Measurements from ENCODE around the gene CROCC2. TPM values are rescaled to one million over a fixed set of nuclear protein-coding genes. Genes with fewer than 3 reads are reported as not detected.

The CROCC2 gene
- total RNA-seq, 1 donor from 2014 or later: not detected

GRCh38 chr2:241014224-241014623 lies 108.1 kb downstream of the CROCC2 start:
- Histone ChIP-seq H3K27me3 (ENCODE audit: control insufficient read depth, insufficient read depth, low read length) (peaks cover 4% of the 10 kb centered on the region), H3K36me3 (ENCODE audit: control insufficient read depth, insufficient read depth, low read length) (no peaks in the 10 kb centered on the region), H3K4me3 (ENCODE audit: low read depth, low read length) (no peak overlapping the region)
- DNase-seq (ENCODE audit: low read depth): no peak
- TF ChIP-seq, protein P1, sequence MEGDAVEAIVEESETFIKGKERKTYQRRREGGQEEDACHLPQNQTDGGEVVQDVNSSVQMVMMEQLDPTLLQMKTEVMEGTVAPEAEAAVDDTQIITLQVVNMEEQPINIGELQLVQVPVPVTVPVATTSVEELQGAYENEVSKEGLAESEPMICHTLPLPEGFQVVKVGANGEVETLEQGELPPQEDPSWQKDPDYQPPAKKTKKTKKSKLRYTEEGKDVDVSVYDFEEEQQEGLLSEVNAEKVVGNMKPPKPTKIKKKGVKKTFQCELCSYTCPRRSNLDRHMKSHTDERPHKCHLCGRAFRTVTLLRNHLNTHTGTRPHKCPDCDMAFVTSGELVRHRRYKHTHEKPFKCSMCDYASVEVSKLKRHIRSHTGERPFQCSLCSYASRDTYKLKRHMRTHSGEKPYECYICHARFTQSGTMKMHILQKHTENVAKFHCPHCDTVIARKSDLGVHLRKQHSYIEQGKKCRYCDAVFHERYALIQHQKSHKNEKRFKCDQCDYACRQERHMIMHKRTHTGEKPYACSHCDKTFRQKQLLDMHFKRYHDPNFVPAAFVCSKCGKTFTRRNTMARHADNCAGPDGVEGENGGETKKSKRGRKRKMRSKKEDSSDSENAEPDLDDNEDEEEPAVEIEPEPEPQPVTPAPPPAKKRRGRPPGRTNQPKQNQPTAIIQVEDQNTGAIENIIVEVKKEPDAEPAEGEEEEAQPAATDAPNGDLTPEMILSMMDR (IDR thresholded peaks at IDR 0.05; ENCODE audit: insufficient read depth, low read length, severe bottlenecking): no peak
- FAIRE-seq: no peak

GRCh38 chr2:241014764-241015163 lies 108.6 kb downstream of the CROCC2 start:
- Histone ChIP-seq H3K4me3 (ENCODE audit: low read depth, low read length) (no peak overlapping the region), H3K36me3 (ENCODE audit: control insufficient read depth, insufficient read depth, low read length) (no peaks in the 10 kb centered on the region), H3K27me3 (ENCODE audit: control insufficient read depth, insufficient read depth, low read length) (peaks cover 2% of the 10 kb centered on the region)
- TF ChIP-seq, protein P1 (IDR thresholded peaks at IDR 0.05; ENCODE audit: insufficient read depth, low read length, severe bottlenecking): no peak
- FAIRE-seq: no peak
- no peak for DNase-seq (ENCODE audit: low read depth)

DNA sequence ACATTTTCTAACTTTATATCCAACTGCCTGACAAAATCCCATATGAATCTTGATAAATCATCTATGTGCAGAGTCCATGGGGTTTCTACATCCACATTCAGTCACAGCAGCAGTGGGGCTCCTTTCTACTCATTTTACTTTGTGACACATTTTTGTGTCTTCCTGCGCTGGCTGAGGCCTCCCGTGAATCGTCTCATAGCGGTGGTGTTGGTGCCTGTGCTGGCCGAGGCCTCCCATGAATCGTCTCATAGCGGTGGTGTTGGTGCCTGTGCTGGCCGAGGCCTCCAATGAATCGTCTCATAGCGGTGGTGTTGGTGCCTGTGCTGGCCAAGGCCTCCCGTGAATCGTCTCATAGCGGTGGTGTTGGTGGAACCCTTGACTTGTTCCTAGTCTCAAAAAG lies 109.3 kb downstream of the CROCC2 start:
- DNase-seq (ENCODE audit: low read depth) (no peak), FAIRE-seq (no peak)
- H3K27me3 ChIP-seq (ENCODE audit: control insufficient read depth, insufficient read depth, low read length): peaks cover 2% of the 10 kb centered on the region
- H3K36me3 ChIP-seq (ENCODE audit: control insufficient read depth, insufficient read depth, low read length): no peaks in the 10 kb centered on the region
- no peak overlapping the region for H3K4me3 ChIP-seq (ENCODE audit: low read depth, low read length)
- TF ChIP-seq, protein P1 (IDR thresholded peaks at IDR 0.05; ENCODE audit: insufficient read depth, low read length, severe bottlenecking): no peak

DNA sequence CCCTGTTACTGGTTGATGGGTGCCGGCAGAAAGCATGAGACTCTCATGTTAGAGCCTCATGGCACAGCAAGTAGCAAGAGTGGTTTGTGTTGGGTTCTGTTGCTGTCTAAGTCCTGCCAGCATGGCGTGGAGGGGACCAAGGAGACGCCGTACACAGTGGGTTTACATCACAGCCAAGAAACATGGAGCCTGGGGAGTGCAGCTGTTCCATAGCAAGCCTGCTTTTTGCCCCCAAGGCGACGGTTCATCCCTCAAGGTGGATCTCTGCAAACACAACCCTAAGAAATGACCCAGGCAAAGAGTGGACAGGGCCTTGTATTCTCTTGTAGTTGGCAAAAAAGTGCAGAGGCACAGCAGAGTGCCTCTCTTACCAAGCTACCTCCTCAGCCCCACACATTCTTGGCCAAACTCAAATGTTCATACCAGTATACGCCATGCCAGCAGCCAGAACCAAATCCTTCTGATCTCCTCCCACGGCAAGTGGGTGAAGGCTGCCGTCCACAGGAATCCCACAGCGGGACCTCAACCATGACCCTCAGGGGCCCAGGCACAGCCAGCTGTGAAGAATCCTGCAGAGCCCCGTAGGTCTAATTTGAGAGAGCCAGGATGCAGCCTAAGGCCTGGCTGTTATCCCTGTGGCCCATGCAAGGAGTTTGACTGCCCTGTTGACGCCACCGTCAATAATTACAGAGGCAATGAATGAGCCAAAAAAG lies 111.2 kb downstream of the CROCC2 start:
- H3K27me3 ChIP-seq (ENCODE audit: control insufficient read depth, insufficient read depth, low read length): no peaks in the 10 kb centered on the region
- TF ChIP-seq, protein P1 (IDR thresholded peaks at IDR 0.05; ENCODE audit: insufficient read depth, low read length, severe bottlenecking): no peak
- no peak overlapping the region for H3K4me3 ChIP-seq (ENCODE audit: low read depth, low read length)
- FAIRE-seq (no peak), DNase-seq (ENCODE audit: low read depth) (no peak)
- H3K36me3 ChIP-seq (ENCODE audit: control insufficient read depth, insufficient read depth, low read length): no peaks in the 10 kb centered on the region

DNA sequence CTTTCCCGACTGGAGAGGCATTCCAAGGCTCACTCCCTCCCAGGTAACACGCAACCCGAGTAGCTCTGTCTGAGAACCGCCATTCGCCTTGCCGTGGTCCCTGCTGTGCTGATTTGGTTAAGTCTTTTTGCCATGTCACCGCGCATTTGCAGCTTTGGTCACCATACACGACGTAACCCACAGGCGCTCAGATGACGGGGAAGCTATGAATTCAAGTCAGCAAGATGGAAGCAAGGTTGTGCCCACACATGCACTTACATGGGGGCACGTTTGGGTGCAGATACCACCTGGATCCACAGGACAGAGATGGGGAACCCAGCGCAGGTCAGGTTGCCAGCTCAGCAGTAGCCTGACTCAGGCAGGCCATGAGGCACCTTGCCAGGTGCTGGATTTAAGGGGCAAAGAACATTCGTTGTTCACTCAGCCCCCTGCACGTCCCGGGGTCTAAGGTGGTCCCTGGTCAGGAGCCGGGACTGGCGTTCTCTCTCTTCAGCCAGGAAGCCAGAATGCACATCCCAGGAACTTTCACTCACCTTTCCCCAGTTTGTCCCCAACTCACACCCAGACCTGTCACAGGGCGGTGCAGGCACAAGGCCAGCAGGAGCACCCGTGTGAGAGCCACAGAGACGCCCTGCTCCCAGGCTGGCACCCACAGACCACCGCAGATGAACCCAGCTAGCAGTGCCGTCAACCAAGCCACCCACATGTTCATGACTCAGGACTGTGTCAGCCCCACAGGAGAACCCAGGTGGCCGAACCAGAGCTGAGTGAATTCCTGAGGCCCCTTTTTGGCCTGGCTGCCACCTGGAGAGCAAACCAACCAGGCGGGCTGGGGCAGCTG lies 112.1 kb downstream of the CROCC2 start:
- no peaks in the 10 kb centered on the region for H3K36me3 ChIP-seq (ENCODE audit: control insufficient read depth, insufficient read depth, low read length)
- DNase-seq (ENCODE audit: low read depth): no peak
- TF ChIP-seq, protein P1 (IDR thresholded peaks at IDR 0.05; ENCODE audit: insufficient read depth, low read length, severe bottlenecking): no peak
- H3K4me3 ChIP-seq (ENCODE audit: low read depth, low read length): no peak overlapping the region
- FAIRE-seq: no peak
- no peaks in the 10 kb centered on the region for H3K27me3 ChIP-seq (ENCODE audit: control insufficient read depth, insufficient read depth, low read length)
